ENCODE data around the gene UTP4. TPM values are rescaled to one million over a fixed set of nuclear protein-coding genes. Genes with fewer than 3 reads are reported as not detected.
A peak's percentile ranks its signal among the peaks of the same experiment; 100 is the strongest.
"Not testable (repeated sequence)": the region's sequence is repeated elsewhere in the genome, so short reads cannot be mapped to it uniquely, and the experiment has no call there.

Gene UTP4
- total RNA-seq, 1 experiment from 2014 or later: 31.4 TPM

GRCh38 chr16:69131839-69132423 lies 518 bp upstream of the UTP4 start:
- H3K9me3 ChIP-seq (replicated peaks): no peaks in the 10 kb centered on the region
- H3K4me3 ChIP-seq: peak overlapping the region; percentile 83
- H3K36me3 ChIP-seq: peaks cover 4% of the 10 kb centered on the region; the same call in 1 of the 2 replicates
- peak; percentile 77 to 81 for DNase-seq
- H3K27me3 ChIP-seq: no peaks in the 10 kb centered on the region
- no peaks in the 10 kb centered on the region for H3K4me1 ChIP-seq
- peak overlapping the region; percentile 83 for H3K27ac ChIP-seq

- no peaks in the 10 kb centered on the region for H3K27me3 ChIP-seq
- H3K9me3 ChIP-seq (replicated peaks): no peaks in the 10 kb centered on the region
- H3K36me3 ChIP-seq: peaks cover 10% of the 10 kb centered on the region
- no peak overlapping the region; the same call in 1 of the 2 replicates for H3K27ac ChIP-seq
- no peaks in the 10 kb centered on the region for H3K4me1 ChIP-seq
- peak overlapping the region; percentile 83 for H3K4me3 ChIP-seq
- DNase-seq: no peak
These were observed 1.0 kb downstream of the UTP4 start for GRCh38 chr16:69133373-69133954.

- Histone ChIP-seq H3K27me3 (no peaks in the 10 kb centered on the region), H3K4me1 (no peaks in the 10 kb centered on the region), H3K36me3 (peaks cover 25% of the 10 kb centered on the region), H3K27ac (no peak overlapping the region), H3K9me3 (replicated peaks) (no peaks in the 10 kb centered on the region), H3K4me3 (no peak overlapping the region)
- DNase-seq: no peak
These were observed 6.2 kb downstream of the UTP4 start for GRCh38 chr16:69138608-69139007.

- H3K9me3 ChIP-seq (replicated peaks); H3K27ac ChIP-seq; H3K4me3 ChIP-seq; H3K27me3 ChIP-seq; DNase-seq; H3K4me1 ChIP-seq: not testable (repeated sequence)
- peaks cover 25% of the 10 kb centered on the region for H3K36me3 ChIP-seq
These were observed 7.0 kb downstream of the UTP4 start for GRCh38 chr16:69139464-69139863.

GRCh38 chr16:69141014-69141413 lies 8.6 kb downstream of the UTP4 start:
- no peak overlapping the region for H3K27ac ChIP-seq
- no peaks in the 10 kb centered on the region for H3K9me3 ChIP-seq (replicated peaks)
- H3K4me3 ChIP-seq: no peak overlapping the region
- no peaks in the 10 kb centered on the region for H3K4me1 ChIP-seq
- no peak for DNase-seq
- peaks cover 26% of the 10 kb centered on the region for H3K36me3 ChIP-seq
- no peaks in the 10 kb centered on the region for H3K27me3 ChIP-seq

- no peaks in the 10 kb centered on the region for H3K9me3 ChIP-seq (replicated peaks)
- no peaks in the 10 kb centered on the region for H3K27me3 ChIP-seq
- no peak overlapping the region for H3K27ac ChIP-seq
- H3K4me1 ChIP-seq: no peaks in the 10 kb centered on the region
- DNase-seq: no peak
- peaks cover 30% of the 10 kb centered on the region for H3K36me3 ChIP-seq
- H3K4me3 ChIP-seq: no peak overlapping the region
These were observed 9.5 kb downstream of the UTP4 start for GRCh38 chr16:69141936-69142335.

- H3K27ac ChIP-seq: no peak overlapping the region
- DNase-seq: no peak
- H3K27me3 ChIP-seq: no peaks in the 10 kb centered on the region
- no peaks in the 10 kb centered on the region for H3K4me1 ChIP-seq
- peaks cover 22% of the 10 kb centered on the region for H3K36me3 ChIP-seq
- no peak overlapping the region for H3K4me3 ChIP-seq
- no peaks in the 10 kb centered on the region for H3K9me3 ChIP-seq (replicated peaks)
These were observed 10.7 kb downstream of the UTP4 start for GRCh38 chr16:69143116-69143515.

- Histone ChIP-seq H3K9me3 (replicated peaks) (no peaks in the 10 kb centered on the region), H3K27ac (no peak overlapping the region), H3K36me3 (peaks cover 10% of the 10 kb centered on the region), H3K27me3 (no peaks in the 10 kb centered on the region), H3K4me1 (no peaks in the 10 kb centered on the region), H3K4me3 (no peak overlapping the region)
- no peak for DNase-seq
These were observed 13.2 kb downstream of the UTP4 start for GRCh38 chr16:69145658-69146057.

- not testable (repeated sequence) for H3K27me3 ChIP-seq; H3K9me3 ChIP-seq (replicated peaks); DNase-seq; H3K27ac ChIP-seq; H3K4me1 ChIP-seq; H3K4me3 ChIP-seq
- peaks cover 24% of the 10 kb centered on the region for H3K36me3 ChIP-seq
These were observed 17.2 kb downstream of the UTP4 start for GRCh38 chr16:69149621-69150020.

GRCh38 chr16:69150146-69150865 lies 17.9 kb downstream of the UTP4 start:
- Histone ChIP-seq H3K4me1 (no peaks in the 10 kb centered on the region), H3K27me3 (no peaks in the 10 kb centered on the region), H3K4me3 (no peak overlapping the region), H3K27ac (no peak overlapping the region), H3K9me3 (replicated peaks) (no peaks in the 10 kb centered on the region), H3K36me3 (peaks cover 24% of the 10 kb centered on the region)
- peak; percentile 52 to 79 for DNase-seq

- H3K4me3 ChIP-seq: no peak overlapping the region
- no peaks in the 10 kb centered on the region for H3K4me1 ChIP-seq
- no peak for DNase-seq
- no peaks in the 10 kb centered on the region for H3K9me3 ChIP-seq (replicated peaks)
- H3K36me3 ChIP-seq: peaks cover 32% of the 10 kb centered on the region
- no peak overlapping the region for H3K27ac ChIP-seq
- H3K27me3 ChIP-seq: no peaks in the 10 kb centered on the region
These were observed 24.7 kb downstream of the UTP4 start for GRCh38 chr16:69157196-69157595.

GRCh38 chr16:69160192-69160591 lies 27.7 kb downstream of the UTP4 start:
- H3K9me3 ChIP-seq (replicated peaks): no peaks in the 10 kb centered on the region
- H3K36me3 ChIP-seq: peaks cover 30% of the 10 kb centered on the region
- H3K4me3 ChIP-seq: no peak overlapping the region
- no peak overlapping the region for H3K27ac ChIP-seq
- H3K27me3 ChIP-seq: no peaks in the 10 kb centered on the region
- no peaks in the 10 kb centered on the region for H3K4me1 ChIP-seq
- no peak for DNase-seq

- Histone ChIP-seq H3K4me1 (no peaks in the 10 kb centered on the region), H3K27ac (no peak overlapping the region), H3K4me3 (no peak overlapping the region), H3K36me3 (peaks cover 38% of the 10 kb centered on the region), H3K27me3 (no peaks in the 10 kb centered on the region), H3K9me3 (replicated peaks) (no peaks in the 10 kb centered on the region)
- DNase-seq: no peak
These were observed 33.1 kb downstream of the UTP4 start for GRCh38 chr16:69165584-69165983.

- Histone ChIP-seq H3K36me3 (peaks cover 32% of the 10 kb centered on the region), H3K27me3 (no peaks in the 10 kb centered on the region), H3K4me3 (no peak overlapping the region), H3K9me3 (replicated peaks) (no peaks in the 10 kb centered on the region), H3K4me1 (no peaks in the 10 kb centered on the region), H3K27ac (no peak overlapping the region)
- no peak for DNase-seq
These were observed 33.9 kb downstream of the UTP4 start for GRCh38 chr16:69166221-69166833.
